ENCODE results near the gene DGKH. TPM values are rescaled to one million over a fixed set of nuclear protein-coding genes. Genes with fewer than 3 reads are reported as not detected.

DGKH gene
- total and polyA plus RNA-seq, 9 of the 15 experiments (the other 6 are each of a cell fraction or from before 2014, with no cell fraction given) = 0.38 to 4.4 (median 3.1) TPM

DNA sequence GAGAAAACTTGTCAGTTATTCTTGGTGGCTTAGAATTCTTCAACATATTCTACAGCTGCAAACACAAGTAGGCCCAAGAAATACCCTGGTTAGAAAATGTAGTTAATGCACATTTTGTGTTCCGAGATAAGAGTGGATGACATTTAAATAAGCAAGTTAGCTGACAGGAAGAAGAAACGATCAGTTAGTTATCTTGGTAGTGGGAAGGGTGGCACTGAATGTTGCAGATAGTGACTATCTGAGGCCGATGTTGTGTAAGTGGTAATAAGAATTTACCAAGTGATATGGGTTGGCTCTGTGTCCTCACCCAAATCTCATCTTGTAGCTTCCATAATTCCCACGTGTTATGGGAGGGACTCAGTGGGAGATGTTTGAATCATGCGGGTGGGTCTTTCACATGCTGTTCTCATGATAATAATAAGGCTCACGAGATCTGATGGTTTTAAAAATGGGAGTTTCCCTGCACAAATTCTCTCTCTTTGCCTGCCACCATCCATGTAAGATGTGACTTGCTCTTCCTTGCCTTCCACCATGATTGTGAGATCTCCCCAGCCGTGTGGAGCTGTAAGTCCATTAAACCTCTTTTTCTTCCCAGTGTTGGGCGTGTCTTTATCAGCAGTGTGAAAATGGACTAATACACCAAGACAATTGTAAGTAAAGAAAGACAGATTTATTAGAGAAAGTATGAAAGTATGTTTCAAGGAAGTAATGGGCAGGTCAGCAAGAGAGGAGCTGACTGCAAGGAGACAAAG is 212.6 kb downstream of the DGKH start:
- H3K9me1 ChIP-seq (ENCODE audit: control insufficient read depth, insufficient read depth, low read length) = no peaks in the 10 kb centered on the region
- intact Hi-C loops (cut with micrococcal nuclease) (no loop called here), in situ Hi-C loops (cut with MboI) (no loop called here)
- H3K36me3 ChIP-seq (ENCODE audit: control insufficient read depth, insufficient read depth, low read length) = peaks cover 4% of the 10 kb centered on the region; the same call in 2 of the 3 replicates
- peaks cover 3 to 26% of the 10 kb centered on the region in 2 experiments; a peak in 3 of 5 replicates for H3K4me1 ChIP-seq (replicated peaks in 1 of 2; ENCODE audit: control insufficient read depth in 2 of 2, insufficient read depth in 2 of 2, low read length in 2 of 2)
- H3K4me2 ChIP-seq (ENCODE audit: insufficient read depth, low read length) = peak overlapping the region; percentile 12; the same call in 1 of the 2 replicates
- H4K20me1 ChIP-seq (replicated peaks; ENCODE audit: control insufficient read depth, insufficient read depth, low read length) = no peaks in the 10 kb centered on the region
- DNase-seq (ENCODE audit: extremely low read depth in 1 of 4, low spot score in 3 of 4) (no peak), FAIRE-seq (no peak), ATAC-seq (no peak)
- no peaks in the 10 kb centered on the region for H3K79me2 ChIP-seq (ENCODE audit: control insufficient read depth, insufficient read depth, low read length)
- WGBS (ENCODE audit: insufficient coverage, low coverage, missing lambda C conversion rate) = 37% methylated on average over 8 of the region's 8 CpGs
- ChIA-PET CTCF (ENCODE audit: low intra/inter-chr PET ratio) (no interaction called here), POLR2A (interaction anchor here (0.6 kb wide), 1 partner anchor 157 kb away, joined by 3 read pairs; no protein-coding TSS in a partner anchor)
- peak overlapping the region; percentile 43; the same call in 2 of the 3 replicates for H3K27ac ChIP-seq (ENCODE audit: extremely low read depth, low read depth, low read length)
- no peaks in the 10 kb centered on the region for H3K27me3 ChIP-seq (ENCODE audit: control insufficient read depth in 2 of 2, insufficient read depth in 2 of 2, low read length in 2 of 2)
- H2AFZ ChIP-seq (ENCODE audit: low read depth, low read length) = peak overlapping the region; percentile 85; the same call in 1 of the 2 replicates
- no TSS peak for BruUV-seq (replicated peaks)
- no peak overlapping the region for H3K4me3 ChIP-seq
- H3K9ac ChIP-seq (ENCODE audit: insufficient read depth in 1 of 2, low read depth in 2 of 2, low read length in 2 of 2) = no peak overlapping the region
- peaks cover 25% of the 10 kb centered on the region for H3K9me3 ChIP-seq (replicated peaks; ENCODE audit: control insufficient read depth, insufficient read depth, low read depth, low read length)
- no peak for TF ChIP-seq ZNF263 (CRISPR knock-in tag; IDR thresholded peaks at IDR 0.05; ENCODE audit: borderline replicate concordance)
- peak; percentile 98 for TF ChIP-seq ZNF431 (CRISPR knock-in tag; IDR thresholded peaks at IDR 0.05)
- TF ChIP-seq, protein P1, sequence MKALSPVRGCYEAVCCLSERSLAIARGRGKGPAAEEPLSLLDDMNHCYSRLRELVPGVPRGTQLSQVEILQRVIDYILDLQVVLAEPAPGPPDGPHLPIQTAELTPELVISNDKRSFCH (CRISPR knock-in tag; IDR thresholded peaks at IDR 0.05) = no peak
- TF ChIP-seq, protein P1 (tag; IDR thresholded peaks at IDR 0.05) = peak; percentile 79
- TF ChIP-seq POLR3G (IDR thresholded peaks at IDR 0.05; ENCODE audit: extremely low read depth, insufficient read length, insufficient replicate concordance) = no peak
- no peak for TF ChIP-seq ZSCAN29 (IDR thresholded peaks at IDR 0.05)
- TF ChIP-seq, protein P2, sequence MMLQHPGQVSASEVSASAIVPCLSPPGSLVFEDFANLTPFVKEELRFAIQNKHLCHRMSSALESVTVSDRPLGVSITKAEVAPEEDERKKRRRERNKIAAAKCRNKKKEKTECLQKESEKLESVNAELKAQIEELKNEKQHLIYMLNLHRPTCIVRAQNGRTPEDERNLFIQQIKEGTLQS (IDR thresholded peaks at IDR 0.05) = no peak
- TF ChIP-seq, protein P2 (CRISPR knock-in tag; conservative IDR thresholded peaks at IDR 0.05) = no peak
- TF ChIP-seq, protein P3, sequence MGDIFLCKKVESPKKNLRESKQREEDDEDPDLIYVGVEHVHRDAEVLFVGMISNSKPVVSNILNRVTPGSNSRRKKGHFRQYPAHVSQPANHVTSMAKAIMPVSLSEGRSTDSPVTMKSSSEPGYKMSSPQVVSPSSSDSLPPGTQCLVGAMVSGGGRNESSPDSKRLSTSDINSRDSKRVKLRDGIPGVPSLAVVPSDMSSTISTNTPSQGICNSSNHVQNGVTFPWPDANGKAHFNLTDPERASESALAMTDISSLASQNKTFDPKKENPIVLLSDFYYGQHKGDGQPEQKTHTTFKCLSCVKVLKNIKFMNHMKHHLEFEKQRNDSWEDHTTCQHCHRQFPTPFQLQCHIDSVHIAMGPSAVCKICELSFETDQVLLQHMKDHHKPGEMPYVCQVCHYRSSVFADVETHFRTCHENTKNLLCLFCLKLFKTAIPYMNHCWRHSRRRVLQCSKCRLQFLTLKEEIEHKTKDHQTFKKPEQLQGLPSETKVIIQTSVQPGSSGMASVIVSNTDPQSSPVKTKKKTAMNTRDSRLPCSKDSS (IDR thresholded peaks at IDR 0.05; ENCODE audit: low read depth, partially characterized antibody) = peak; percentile 74
- no peak for TF ChIP-seq ZNF561 (CRISPR knock-in tag; conservative IDR thresholded peaks at IDR 0.05)
- TF ChIP-seq, protein P4, sequence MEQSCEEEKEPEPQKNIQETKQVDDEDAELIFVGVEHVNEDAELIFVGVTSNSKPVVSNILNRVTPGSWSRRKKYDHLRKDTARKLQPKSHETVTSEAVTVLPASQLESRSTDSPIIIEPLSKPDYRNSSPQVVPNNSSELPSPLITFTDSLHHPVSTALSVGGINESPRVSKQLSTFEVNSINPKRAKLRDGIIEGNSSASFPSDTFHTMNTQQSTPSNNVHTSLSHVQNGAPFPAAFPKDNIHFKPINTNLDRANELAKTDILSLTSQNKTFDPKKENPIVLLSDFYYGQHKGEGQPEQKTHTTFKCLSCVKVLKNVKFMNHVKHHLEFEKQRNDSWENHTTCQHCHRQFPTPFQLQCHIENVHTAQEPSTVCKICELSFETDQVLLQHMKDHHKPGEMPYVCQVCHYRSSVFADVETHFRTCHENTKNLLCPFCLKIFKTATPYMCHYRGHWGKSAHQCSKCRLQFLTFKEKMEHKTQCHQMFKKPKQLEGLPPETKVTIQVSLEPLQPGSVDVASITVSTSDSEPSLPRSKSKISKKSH (CRISPR knock-in tag; IDR thresholded peaks at IDR 0.05) = no peak
- no peak for TF ChIP-seq CHD4 (IDR thresholded peaks at IDR 0.05; ENCODE audit: insufficient read depth, insufficient replicate concordance, low read depth, low read length, poor library complexity, severe bottlenecking)
- TF ChIP-seq, protein P5, sequence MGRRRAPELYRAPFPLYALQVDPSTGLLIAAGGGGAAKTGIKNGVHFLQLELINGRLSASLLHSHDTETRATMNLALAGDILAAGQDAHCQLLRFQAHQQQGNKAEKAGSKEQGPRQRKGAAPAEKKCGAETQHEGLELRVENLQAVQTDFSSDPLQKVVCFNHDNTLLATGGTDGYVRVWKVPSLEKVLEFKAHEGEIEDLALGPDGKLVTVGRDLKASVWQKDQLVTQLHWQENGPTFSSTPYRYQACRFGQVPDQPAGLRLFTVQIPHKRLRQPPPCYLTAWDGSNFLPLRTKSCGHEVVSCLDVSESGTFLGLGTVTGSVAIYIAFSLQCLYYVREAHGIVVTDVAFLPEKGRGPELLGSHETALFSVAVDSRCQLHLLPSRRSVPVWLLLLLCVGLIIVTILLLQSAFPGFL (CRISPR knock-in tag; IDR thresholded peaks at IDR 0.05) = no peak
- peak; percentile 42 for TF ChIP-seq CBX5 (IDR thresholded peaks at IDR 0.05; ENCODE audit: borderline replicate concordance, low read depth)

All from K562 (cell line).